GF-D8 (cell line): ENCODE results near the gene GPS1.
A peak's percentile ranks its signal among the peaks of the same experiment; 100 is the strongest.

Source experiments
- DNase-seq: peaks from one replicate; lab custom pipeline; 2025; lab: John Stamatoyannopoulos, UW

Gene GPS1

DNA sequence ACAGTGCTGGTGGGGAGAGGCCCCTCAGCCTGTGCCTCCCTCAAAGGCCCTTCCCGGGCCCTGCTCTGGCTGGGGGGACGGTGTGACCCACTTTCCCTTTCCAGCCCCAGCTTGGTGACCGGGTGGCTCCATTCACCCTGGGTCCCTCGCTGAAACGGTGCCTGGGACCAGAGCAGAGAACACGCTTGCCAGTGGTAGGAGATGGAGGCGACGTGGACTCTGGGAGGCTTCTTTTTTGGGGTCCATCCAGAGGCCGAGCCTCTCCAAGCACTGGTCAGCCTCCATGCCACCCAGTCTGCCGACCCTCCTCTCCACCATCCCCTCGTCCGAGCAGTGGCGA, 36.8 kb upstream of the GPS1 start:
- no peak for DNase-seq

DNA sequence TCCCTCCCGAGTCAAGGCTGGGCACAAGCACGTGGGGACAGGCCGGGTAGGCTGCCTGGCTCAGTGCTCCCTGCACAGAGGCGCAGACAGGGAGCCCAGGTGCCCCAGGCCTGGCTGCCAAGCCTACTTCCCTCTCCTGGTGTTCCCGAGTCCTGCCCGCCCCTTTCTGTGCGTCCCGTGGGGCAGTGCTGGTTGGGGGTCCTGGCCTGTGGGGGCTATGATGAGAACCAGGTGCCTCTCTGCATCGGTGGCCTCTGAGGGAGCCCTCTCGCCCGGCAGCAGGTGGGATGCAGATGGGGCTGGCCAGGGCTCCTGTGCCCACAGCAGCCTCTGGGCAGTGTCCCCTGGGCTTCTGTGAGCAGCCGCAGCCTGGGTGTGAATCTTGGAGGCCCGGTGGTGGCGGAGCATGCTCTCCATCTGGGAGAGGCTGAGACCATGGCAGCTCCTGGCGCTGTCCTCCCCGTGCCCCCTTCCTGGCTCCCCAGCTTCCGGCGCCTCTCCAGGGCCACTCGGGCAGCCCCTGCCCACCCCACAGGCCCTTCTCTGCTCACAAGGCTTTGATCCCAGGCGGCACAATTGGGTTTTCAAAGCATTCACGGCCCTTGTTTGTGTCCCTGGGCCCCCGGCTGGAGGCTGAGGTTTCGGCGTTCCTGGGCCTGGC, 36.3 kb upstream of the GPS1 start:
- no peak for DNase-seq

DNA sequence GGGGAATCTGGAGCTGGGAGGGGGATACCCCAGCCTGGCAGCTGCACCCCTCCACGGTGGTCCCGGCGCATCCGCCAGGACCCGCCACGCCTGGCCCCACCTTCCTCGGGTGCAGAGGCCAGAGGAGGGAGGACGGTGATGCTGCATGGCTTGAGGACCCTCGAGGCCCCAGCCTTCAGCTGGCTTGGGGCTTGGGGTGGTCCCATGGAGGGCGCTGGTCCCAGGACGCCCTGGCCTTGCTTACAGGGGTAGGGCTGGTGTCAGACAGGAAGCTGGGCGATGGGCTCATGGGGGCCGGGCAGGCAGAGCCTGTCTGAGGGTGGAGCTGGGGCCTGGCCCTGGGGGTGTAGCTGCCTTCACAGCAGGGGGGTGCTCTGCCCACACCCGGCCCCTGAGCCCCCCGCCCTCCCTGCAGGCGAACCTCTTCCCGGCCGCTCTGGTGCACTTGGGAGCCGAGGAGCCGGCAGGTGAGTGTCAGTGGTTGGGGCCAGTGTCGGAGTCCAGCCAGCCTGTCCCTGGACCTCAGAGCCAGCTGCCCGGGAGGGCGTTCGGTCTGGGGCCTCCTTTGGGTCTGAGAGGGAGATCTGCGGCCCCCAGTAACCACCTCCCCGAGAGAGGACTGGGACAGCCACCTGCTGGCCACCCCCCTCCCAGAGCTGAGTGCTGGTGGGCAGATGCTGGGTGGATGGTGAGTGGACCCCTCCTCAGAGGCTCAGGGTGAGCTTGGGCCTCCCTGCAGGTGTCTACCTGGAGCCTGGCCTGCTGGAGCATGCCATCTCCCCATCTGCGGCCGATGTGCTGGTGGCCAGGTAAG, 35.4 kb upstream of the GPS1 start:
- DNase-seq: no peak

DNA sequence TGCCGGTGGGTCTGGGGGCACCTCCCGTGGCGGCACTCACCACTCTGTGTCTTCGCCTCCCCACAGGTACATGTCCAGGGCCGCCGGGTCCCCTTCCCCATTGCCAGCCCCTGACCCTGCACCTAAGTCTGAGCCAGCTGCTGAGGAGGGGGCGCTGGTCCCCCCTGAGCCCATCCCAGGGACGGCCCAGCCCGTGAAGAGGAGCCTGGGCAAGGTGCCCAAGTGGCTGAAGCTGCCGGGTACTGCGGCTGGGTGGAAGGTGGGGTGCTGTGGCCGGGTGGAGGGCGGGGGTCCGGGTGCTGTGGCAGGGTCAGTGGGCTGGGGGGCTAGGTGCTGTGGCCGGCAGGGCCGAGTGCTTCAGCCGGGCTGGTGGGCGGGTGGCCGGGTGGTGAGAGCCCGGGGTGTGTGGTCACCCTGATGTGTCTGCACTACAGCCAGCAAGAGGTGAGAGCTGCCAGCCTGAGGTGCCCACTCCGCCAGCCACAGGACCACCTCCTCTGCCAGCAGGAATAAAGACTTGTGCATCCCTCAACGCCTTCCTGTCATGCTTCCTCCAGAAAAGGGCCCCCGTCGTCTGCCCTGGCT, 34.7 kb upstream of the GPS1 start:
- no peak for DNase-seq

DNA sequence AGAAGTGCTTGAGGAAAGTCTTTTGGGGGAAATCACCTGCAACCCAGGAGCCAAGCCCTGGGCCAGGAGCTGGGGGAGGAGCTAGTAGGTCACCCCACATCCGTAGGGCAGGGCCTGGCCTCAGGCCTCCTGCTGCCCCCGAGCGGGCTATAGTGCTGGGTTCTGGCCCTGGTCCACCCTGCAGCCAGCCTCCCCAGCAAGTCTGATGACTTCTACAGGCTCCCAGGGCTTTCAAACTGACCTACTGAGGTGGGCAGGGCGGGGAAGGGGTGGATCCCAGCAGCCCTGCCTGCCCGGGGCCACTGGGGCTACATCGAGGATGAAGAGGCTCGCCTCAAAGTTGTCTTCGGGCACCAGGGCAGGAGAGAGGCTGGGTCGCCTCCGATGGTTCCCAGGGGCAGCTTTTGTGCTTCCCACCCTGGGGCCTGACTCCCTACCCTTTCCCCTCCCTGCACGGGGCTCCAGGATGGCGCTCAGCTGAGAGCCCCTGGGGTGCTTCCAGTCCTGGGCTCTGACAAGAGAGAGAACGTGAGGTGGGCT, 34.0 kb upstream of the GPS1 start:
- no peak for DNase-seq

DNA sequence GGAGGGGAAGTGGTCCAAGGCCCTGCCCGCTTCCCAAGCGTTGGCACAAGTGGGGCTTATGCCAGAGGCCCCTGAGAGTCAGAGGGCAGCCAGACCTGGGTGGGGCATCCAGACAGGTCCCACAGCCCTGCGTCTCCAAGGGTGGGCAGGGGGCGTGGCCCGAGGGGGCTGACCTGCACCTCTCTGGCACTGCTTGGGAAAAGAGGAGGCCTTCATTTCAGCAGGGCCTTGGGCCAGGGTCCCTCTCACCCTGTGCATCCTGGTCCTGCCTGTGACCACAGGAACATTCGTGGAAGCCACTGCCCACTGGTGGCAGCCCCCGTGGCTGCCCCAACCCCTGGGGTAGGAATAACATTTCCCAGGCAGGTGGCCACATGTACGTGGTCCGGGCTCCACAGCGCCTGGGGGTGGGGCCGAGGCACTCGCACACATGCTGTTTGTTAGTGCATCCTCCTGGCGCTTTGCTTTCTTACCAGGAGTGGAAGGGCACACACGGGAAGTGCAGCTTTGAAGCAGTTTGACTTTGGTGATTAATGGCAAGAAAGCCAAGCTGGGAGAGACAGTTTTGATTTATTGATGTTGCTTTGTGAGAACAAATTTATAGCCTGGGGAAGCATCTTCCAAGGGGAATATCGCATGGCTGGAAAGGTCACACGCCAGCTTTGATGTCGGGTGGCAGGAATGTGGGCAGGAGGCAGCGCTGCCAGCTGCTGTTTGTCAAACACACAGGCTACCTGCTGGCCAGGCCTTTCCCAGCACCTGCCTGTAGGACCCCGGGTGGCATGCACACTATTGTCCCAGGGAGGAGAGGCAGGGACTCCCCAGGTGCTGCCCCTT, 33.3 kb upstream of the GPS1 start:
- no peak for DNase-seq

DNA sequence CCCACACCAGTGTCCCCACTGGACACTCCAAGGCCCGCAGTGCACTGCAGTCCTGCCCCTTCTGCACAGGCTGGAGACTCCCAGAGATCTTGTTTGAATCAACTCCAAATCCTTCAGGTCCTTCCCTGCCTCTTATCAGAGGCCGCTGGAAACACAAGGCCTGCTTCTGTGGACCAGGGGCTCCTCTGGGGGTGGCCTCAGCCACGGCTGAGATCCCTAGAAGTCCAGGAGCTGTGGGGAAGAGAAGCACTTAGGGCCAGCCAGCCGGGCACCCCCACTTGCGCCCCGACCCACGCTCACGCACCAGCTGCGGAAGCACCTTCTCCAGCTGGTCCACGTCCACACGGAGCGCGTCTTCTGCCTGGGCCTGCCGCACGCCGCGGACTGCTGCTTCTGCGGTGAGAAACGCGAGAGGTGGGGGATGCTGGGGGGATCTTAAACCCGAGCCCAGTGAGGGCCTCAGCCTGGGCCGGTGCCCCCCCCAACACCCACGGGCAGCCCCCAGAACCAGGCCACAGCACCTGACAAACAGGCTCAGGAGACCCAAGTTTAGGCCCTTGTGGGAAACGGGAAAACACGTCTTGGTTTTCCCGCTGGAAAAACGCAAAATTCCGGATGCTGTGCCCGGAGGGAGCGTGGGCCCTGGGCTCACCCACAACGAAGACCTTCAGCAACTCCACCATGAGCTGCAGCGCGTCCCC, 32.6 kb upstream of the GPS1 start:
- DNase-seq: no peak

DNA sequence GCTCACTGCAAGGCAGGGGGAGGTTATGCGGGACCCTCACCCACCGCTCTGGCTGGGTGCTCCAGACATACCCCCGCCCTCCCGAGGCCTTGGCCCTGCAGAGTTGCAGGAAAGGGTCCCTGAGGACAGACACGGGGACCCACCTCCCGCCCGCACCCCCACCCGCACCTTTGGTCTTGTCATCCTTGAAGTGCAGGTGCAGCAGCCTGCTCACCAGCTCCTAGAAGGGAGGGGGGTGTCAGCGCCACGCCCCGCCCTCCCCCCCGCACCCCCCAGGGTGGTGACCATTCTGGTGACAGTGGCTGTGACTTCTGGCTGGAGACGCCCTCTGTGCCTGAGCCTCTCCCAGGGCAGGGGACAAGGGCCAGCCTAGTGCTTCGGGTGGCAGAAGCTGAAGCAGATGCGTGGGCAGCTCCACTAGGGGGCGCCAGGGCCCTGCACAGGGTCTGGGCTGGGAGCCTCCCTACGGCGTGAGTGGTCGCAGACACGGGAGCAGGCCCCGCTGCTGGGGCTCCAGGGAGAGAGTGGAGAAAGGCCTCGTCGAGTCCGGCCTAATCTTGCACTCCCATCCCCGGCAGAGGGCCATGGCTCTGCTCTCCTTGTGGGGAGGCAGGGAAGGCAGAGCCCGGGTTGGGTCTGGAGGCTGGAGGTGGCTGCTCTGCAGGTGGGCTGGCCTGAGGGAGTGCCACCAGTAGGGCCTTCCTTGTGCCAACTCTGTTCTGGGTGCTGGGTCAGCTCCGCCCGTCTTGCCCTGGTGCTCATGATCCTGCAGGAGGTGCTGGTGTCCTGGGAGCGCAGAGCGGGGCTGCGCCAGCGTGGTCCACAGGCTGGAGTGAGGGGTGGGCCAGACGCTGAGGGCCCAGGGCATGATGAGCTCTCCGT, 31.8 kb upstream of the GPS1 start:
- DNase-seq: no peak

DNA sequence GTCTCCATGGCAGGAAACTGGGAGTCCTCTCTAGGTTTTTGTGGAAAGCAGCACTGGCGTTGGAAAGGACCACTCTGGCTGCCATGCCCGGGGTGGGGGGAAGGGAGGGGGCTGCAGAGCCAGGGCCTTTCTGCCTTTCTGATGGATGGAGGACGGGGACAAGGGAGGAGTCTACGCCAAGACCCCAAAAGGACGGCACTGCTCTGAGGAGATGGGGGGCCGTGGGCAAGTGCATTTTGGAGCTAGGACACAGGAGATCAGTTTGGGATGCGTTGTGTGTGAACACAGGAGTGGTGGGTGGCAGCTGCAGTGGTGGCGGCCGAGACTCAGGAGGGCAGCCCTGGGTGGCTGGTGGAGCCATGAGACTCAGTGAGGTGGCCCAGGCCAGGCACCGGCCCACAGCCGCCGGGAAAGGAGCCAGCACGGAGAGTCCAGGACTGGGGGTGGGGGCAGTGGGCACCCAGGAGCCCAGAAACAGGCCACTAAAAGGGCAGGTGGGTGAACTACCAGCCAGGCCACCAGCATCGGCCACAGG, 31.1 kb upstream of the GPS1 start:
- DNase-seq: no peak

DNA sequence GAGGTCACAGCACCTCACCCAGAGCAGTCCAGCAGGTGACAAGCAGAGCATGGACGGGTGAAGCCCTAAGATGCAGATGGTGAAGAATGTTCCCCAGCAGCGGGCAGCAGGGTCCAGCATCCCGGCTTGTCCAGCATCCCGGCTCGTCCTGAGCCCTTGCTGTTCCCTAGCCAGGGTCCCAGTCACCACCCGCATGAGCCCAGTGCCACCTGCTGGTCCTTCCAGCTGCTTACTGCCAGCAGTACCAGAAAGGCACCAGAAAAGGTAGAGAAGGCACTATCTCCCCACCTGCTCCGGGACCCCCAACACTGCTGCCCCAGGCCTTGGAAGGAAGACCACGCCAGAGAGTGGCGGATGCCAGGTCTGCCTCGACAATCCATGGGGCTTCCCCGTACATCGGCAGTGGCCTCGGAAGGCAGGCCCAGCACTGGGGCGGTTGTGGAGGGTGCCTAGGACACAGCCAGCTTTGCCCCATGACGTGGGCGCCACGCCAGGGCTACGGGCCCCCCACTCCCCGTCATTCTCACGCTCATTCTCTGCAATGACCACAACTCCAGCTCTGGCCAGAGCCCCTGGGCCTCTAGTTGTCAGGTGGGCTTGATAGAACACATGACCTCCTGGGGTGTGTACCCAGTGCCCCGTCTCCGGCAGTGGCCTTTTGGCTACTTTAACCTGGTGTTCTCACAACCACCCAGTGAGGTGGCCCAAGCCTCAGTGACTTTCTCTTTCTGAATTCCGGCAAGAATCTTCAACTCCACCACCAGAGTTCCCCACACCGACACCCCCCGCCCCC, 30.4 kb upstream of the GPS1 start:
- DNase-seq: peak; percentile 5

DNA sequence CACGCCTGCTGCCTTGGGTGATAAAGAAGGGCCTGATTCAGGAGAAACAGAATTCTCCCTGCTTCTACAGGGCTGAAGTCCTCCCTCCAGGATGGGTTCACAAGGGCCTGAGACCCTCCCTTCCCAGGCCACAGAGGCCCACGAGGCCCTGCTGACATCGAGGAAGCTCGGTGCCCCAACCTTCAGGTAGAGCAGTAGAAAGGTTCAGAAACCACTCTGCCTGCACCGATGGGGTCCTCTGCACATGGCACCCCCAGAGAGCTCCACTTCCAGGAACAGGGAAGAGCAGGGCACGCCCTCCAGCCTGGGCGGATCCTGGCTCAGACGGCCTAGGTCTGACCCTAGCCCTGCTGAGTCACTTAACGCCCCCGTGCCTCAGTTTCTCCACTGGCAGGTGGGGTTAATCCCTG, 29.8 kb upstream of the GPS1 start:
- no peak for DNase-seq

DNA sequence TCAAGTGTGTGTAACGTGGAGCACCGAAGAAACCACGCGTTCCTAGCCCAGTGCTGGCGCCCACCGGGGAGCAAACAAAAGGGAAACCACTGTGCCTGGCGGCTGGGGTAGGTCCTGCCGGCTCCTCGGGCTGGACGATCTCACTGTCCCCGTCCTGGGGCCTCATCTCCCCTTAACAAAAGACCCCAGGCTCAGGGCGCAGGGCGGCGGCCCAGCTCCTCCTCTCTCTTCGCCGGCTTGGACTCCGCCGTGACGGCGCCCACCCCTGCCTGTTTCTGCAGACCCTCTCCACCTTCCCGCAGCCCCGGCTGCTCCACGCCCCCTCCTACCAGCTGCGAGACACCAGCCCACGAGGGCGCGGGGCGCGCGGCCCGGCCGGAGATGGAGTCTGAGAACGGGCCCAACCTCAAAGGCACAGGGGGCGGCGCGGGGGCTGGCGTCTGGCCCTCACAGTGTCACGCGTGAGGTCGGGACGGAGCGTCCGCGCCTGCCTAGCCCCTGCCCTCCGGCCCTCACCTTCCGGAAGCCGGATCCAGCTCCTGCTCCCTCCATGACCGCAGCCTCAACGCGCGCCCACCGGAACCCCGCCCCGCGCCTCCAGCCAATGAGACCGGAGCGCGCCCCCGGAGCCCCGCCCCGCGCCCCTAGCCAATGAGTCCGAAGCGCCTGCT, 29.3 kb upstream of the GPS1 start, which contains the start of gene CENPX:
CENPX (minus strand) TSS at position 569 of the 671 bp plus-strand sequence; CDS start at position 552, 17 bp downstream.
- DNase-seq: no peak

DNA sequence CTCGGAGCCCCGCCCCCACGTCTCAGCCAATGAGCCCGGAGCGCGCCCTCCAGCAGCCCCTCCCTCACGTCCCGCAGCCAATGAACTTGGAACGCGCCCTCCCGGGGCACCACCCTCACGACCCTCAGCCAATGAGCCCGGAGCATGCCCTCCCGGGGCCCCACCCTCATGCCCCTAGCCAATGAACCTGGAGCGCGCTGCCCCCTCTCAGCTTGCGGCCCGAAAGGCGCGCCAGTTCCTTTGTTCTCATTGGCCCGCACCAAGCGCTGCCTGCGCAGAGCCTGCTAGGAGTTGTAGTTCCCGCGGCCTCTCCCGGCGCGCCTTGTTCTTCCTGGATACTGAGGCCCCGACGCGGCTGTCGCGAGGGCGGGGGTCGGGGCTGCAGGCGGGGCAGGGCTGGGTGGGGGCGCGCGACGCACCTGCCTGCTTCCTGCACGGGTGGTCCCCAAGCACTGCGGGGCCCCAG, 28.7 kb upstream of the GPS1 start, which contains the start of gene LRRC45:
LRRC45 (plus strand) TSS at position 325 of the 466 bp plus-strand sequence. CDS start 339 bp downstream, outside the sequence.
- peak; percentile 98 for DNase-seq

DNA sequence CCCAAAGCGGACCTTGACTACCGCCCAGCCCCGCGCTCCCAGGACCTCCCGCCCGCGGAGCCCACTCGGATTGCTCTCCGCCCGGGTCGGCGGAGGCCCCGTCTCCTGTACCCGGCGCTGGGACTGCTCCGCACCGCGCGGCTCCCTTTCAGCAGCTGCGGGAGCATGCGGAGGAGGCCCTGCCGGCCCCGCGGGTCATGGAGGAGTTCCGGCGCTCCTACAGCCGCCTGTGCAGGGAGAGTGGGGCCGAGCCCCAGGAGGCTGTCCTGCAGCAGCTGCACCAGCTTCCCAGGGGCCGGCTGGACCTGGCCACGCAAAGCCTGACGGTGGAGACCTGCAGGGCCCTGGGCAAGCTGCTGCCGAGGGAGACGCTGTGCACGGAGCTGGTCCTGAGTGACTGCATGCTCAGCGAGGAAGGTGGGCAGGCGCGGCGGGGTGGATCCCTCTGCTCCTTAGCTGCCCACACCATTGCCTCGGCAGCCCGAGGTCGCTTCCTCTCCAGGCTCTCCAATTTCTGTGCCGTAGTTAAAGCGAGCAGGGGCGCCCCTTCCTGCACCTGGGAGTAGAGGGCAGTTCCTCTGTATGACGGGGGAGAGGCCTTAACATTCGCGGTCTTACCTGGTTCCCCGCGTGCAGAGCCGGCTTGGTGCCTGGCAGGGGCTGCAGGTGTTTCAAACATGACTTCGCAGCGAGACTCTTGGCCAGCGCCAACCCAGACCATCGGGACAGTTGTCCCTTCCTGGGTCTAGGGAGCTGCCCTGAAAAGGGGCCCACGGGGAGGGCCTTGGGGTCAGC, 28.1 kb upstream of the GPS1 start:
- DNase-seq: peak; percentile 2

DNA sequence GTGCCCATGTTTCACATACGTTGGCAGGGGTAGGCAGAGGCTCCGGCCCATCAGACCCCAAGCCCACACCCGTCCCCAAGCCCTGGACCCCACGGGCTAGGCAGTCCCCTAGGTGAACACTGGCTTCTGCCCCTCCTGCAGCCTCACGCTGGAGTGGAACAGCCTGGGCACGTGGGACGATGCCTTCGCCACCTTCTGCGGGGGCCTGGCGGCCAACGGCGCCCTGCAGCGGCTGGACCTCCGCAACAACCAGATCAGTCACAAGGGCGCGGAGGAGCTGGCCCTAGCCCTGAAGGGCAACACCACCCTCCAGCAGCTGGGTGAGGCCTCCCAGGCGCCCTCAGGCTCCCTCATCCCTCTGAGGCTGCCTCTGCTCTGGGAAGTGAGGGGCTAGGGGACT, 26.8 kb upstream of the GPS1 start:
- no peak for DNase-seq

DNA sequence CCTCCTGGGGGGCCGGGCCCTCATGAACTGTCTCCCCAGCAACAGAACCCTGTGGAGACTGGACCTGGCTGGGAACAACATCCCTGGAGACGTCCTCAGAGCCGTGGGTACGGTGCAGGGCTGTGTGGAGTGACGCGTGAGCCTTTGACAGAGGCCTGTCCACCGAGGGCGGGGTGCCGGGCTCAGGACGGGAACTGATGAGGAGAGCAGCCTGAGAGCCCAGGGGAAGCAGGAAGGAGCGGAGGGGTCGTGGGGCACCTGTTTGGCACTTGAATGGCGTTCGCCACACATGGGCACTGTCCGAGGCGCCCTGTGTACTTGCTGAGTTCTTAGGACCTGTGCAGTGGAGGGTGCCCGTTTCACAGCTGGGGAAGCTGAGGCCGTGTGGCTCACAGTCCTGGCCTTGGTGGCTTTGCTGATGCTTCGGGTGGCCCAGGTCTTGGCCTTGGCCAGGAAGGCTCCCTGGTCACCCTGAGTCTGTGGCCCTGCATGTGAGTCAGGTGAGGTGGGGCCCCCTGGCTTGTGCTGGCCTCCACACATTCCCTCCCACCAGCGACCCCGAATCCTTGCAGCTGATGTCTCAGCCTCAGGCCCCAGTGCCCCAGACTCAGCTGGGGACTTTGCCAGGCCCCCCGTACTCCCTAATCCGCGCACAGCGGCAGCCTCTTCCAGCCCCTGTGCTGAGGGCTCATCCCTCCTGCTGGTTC, 26.1 kb upstream of the GPS1 start:
- no peak for DNase-seq

DNA sequence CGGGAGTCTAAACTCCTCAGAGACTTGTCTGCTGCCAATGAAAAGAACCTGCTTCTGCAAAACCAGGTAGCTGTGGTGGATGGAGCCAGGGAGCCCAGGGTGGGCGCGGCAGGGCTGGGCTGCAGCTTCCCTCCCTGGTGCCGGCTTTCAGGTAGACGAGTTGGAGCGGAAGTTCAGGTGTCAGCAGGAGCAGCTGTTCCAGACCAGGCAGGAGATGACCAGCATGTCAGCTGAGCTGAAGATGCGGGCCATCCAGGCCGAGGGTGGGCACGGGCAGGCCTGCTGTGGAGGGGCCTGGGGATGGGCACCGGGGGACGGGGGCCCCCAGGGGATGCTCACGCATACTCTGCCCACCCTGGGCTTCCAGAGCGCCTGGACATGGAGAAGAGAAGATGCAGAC, 23.5 kb upstream of the GPS1 start:
- DNase-seq: no peak
